CD14-positive monocyte (primary cell): Measurements from ENCODE around the gene RAN. TPM values are rescaled to one million over a fixed set of nuclear protein-coding genes. Genes with fewer than 3 reads are reported as not detected.

ENCODE experiments used
- DNase-seq, 3 donors: peaks; one replicate each; pipeline ENCODE4 v3.0.0-alpha.2; 2011 to 2022
- H2AFZ ChIP-seq: 2 replicates; pipeline ENCODE4 v1.6.0; 2012; ENCODE audit warnings: mild to moderate bottlenecking, low read depth, low read length, inconsistent platforms; ENCODE audit not compliant: insufficient read depth, poor library complexity, severe bottlenecking
- H3K27ac ChIP-seq, 2 donors: 1 replicate in 1 of 2; 2 replicates in 1 of 2; pipeline ENCODE4 v1.5.1; 2012 to 2013; ENCODE audit warnings: low read length in 2 of 2, control low read depth in 1 of 2, inconsistent platforms in 1 of 2, low read depth in 1 of 2, mild to moderate bottlenecking in 1 of 2
- H3K27me3 ChIP-seq, 2 donors: one replicate each; pipeline versions ENCODE4 v1.6.0 to v1.6.1; 2011 to 2013; ENCODE audit warnings: low read length in 2 of 2; ENCODE audit not compliant: control insufficient read depth in 2 of 2, insufficient read depth in 2 of 2
- H3K36me3 ChIP-seq, 2 donors: replicated peaks in 1 of 2; 1 replicate in 1 of 2; 2 replicates in 1 of 2; pipeline versions ENCODE4 v1.5.1 to v1.6.1; 2012 to 2013; ENCODE audit warnings: low read length in 2 of 2, control low read depth in 1 of 2, inconsistent platforms in 1 of 2, mild to moderate bottlenecking in 1 of 2; ENCODE audit not compliant: insufficient read depth in 2 of 2, control insufficient read depth in 1 of 2
- H3K4me1 ChIP-seq, 2 donors: 1 replicate in 1 of 2; 2 replicates in 1 of 2; pipeline versions ENCODE4 v1.5.1 to v1.6.1; 2012 to 2013; ENCODE audit warnings: low read length in 2 of 2, control low read depth in 1 of 2, inconsistent platforms in 1 of 2, mild to moderate bottlenecking in 1 of 2, moderate library complexity in 1 of 2; ENCODE audit not compliant: insufficient read depth in 2 of 2, control insufficient read depth in 1 of 2
- H3K4me2 ChIP-seq: replicated peaks from 2 replicates; pipeline ENCODE3; 2012; ENCODE audit warnings: low read length, moderate library complexity, mild to moderate bottlenecking; ENCODE audit not compliant: poor library complexity, severe bottlenecking; ENCODE audit errors: extremely low read depth
- H3K4me3 ChIP-seq, 3 experiments: fragments of 200-600 bp in 1 of 3; sonication (generic) in 1 of 3; replicated peaks in 1 of 3; 1 replicate in 2 of 3; 2 replicates in 1 of 3; pipeline ENCODE4 v1.5.1; 2011 to 2013; ENCODE audit warnings: low read length in 3 of 3, mild to moderate bottlenecking in 3 of 3, control low read depth in 2 of 3, low read depth in 2 of 3, inconsistent platforms in 1 of 3, moderate library complexity in 1 of 3
- H3K79me2 ChIP-seq: 2 replicates; pipeline ENCODE4 v1.6.0; 2012; ENCODE audit warnings: mild to moderate bottlenecking, control low read depth, inconsistent platforms, low read length, moderate library complexity; ENCODE audit not compliant: insufficient read depth
- H3K9ac ChIP-seq: 2 replicates; pipeline ENCODE4 v1.6.0; 2017; ENCODE audit warnings: low read length, mild to moderate bottlenecking; ENCODE audit not compliant: insufficient read depth, poor library complexity, severe bottlenecking
- H3K9me3 ChIP-seq, 2 donors: replicated peaks in 1 of 2; 1 replicate in 1 of 2; 2 replicates in 1 of 2; pipeline versions ENCODE4 v1.5.1 to v1.6.1; 2012 to 2013; ENCODE audit warnings: low read length in 2 of 2, control low read depth in 1 of 2; ENCODE audit not compliant: control insufficient read depth in 1 of 2, insufficient read depth in 1 of 2
- H4K20me1 ChIP-seq: 2 replicates; pipeline ENCODE4 v1.6.0; 2012; ENCODE audit warnings: mild to moderate bottlenecking, low read length, control low read depth, moderate library complexity; ENCODE audit not compliant: insufficient read depth
- H3K27ac Mint-ChIP-seq, 7 donors: one replicate each; pipeline ENCODE4 v1.8.0; 2020; ENCODE audit warnings: mild to moderate bottlenecking in 7 of 7, mixed read lengths in 7 of 7, moderate library complexity in 6 of 7, inconsistent platforms in 2 of 7
- H3K27me3 Mint-ChIP-seq, 3 donors: one replicate each; pipeline ENCODE4 v1.8.0; 2021 to 2022; ENCODE audit warnings: low read depth in 3 of 3, mild to moderate bottlenecking in 3 of 3, mixed read lengths in 3 of 3, moderate library complexity in 3 of 3, inconsistent platforms in 1 of 3
- H3K36me3 Mint-ChIP-seq, 2 donors: one replicate each; pipeline ENCODE4 v1.8.0; 2020; ENCODE audit warnings: mixed read lengths in 2 of 2, inconsistent platforms in 1 of 2, mild to moderate bottlenecking in 1 of 2
- H3K4me1 Mint-ChIP-seq: one replicate; pipeline ENCODE4 v1.8.0; 2020; ENCODE audit warnings: mild to moderate bottlenecking, mixed read lengths
- H3K4me3 Mint-ChIP-seq, 2 donors: one replicate each; pipeline ENCODE4 v1.8.0; 2020; ENCODE audit warnings: mild to moderate bottlenecking in 2 of 2, mixed read lengths in 2 of 2, moderate library complexity in 1 of 2
- H3K9me3 Mint-ChIP-seq, 7 donors: one replicate each; pipeline ENCODE4 v1.8.0; 2020 to 2022; ENCODE audit warnings: mixed read lengths in 7 of 7, mild to moderate bottlenecking in 6 of 7, moderate library complexity in 6 of 7, inconsistent platforms in 2 of 7
- CTCF ChIP-seq: fragments of 200-600 bp; IDR thresholded peaks from one replicate; pipeline ENCODE4 v1.8.0; 2022; ENCODE audit warnings: antibody characterized with exemption, mild to moderate bottlenecking
- WGBS: methylation state at CpG from one replicate; pipeline ENCODE4 v1.1.5; 2013; ENCODE audit warnings: missing lambda C conversion rate; ENCODE audit not compliant: insufficient coverage; 5-methylcytosine and 5-hydroxymethylcytosine counted together
- intact Hi-C, 2 donors: fragments of 100-400 bp; cut with micrococcal nuclease; formaldehyde crosslinking; loops; one replicate each; pipeline versions ENCODE4 v1.15.0 to v1.15.1; 2023
- polyA plus RNA-seq, 3 donors: library from polyadenylated mRNA; depleted of rRNA in 1 of 3; unstranded in 2 of 3; stranded (reverse) in 1 of 3; fragments of 300-500 nt in 2 of 3; fragments of >200 nt in 1 of 3; fragmentation: Illumina TruSeq in 2 of 3; gene quantifications; 1 replicate in 2 of 3; 2 replicates in 1 of 3; pipeline ENCODE4 v1.2.3, GENCODE V29; 2012 to 2021

RAN gene
- polyA plus RNA-seq, 3 donors, result 197 to 443 (median 366) TPM

- H3K9me3 ChIP-seq, result peaks cover 4 to 16% of the 10 kb centered on the region in 2 donors
- H2AFZ ChIP-seq, result no peak overlapping the region
- intact Hi-C loops, result loop anchor here in 1 of 2 donors (10.0 kb wide), 2 partner anchors 543 to 923 kb away; no protein-coding TSS in a partner anchor
- DNase-seq, result no peak
- no peaks in the 10 kb centered on the region for H4K20me1 ChIP-seq
- no peak for TF ChIP-seq CTCF
- H3K4me3 ChIP-seq, result no peak overlapping the region
- H3K27me3 Mint-ChIP-seq, result peaks cover 17 to 22% (median 18%) of the 10 kb centered on the region in 3 donors
- peaks cover 10 to 33% (median 21%) of the 10 kb centered on the region in 7 donors for H3K9me3 Mint-ChIP-seq
- no peak overlapping the region for H3K27ac Mint-ChIP-seq
- peaks cover 6% of the 10 kb centered on the region for H3K4me1 Mint-ChIP-seq
- no peak overlapping the region for H3K9ac ChIP-seq
- H3K4me2 ChIP-seq, result no peak overlapping the region
- no peaks in the 10 kb centered on the region for H3K4me1 ChIP-seq
- peaks cover 3 to 16% of the 10 kb centered on the region in 2 donors for H3K27me3 ChIP-seq
- no peaks in the 10 kb centered on the region for H3K36me3 ChIP-seq
- no peak overlapping the region for H3K4me3 Mint-ChIP-seq
- no peak overlapping the region for H3K27ac ChIP-seq
- no peaks in the 10 kb centered on the region for H3K79me2 ChIP-seq
- H3K36me3 Mint-ChIP-seq, result no peaks in the 10 kb centered on the region
Measured at GRCh38 chr12:130911933-130912332, 40.1 kb downstream of the RAN start.

GRCh38 chr12:130916241-130916911, 44.5 kb downstream of the RAN start:
- Mint-ChIP-seq H3K36me3 (no peaks in the 10 kb centered on the region), H3K27me3 (peaks cover 13 to 24% (median 19%) of the 10 kb centered on the region in 3 donors), H3K4me1 (peaks cover 6% of the 10 kb centered on the region), H3K4me3 (peak overlapping the region in 1 of 2 donors; percentile 70), H3K9me3 (peaks cover 22 to 53% (median 43%) of the 10 kb centered on the region in 7 donors), H3K27ac (peak overlapping the region in 1 of 7 donors; percentile 50)
- Histone ChIP-seq H3K9me3 (peaks cover 34 to 41% of the 10 kb centered on the region in 2 donors), H3K4me1 (no peaks in the 10 kb centered on the region), H3K27ac (no peak overlapping the region), H3K36me3 (no peaks in the 10 kb centered on the region), H3K4me2 (peak overlapping the region; percentile 20), H3K79me2 (no peaks in the 10 kb centered on the region), H3K27me3 (peaks cover 3 to 14% of the 10 kb centered on the region in 2 donors), H3K4me3 (no peak overlapping the region), H3K9ac (no peak overlapping the region), H2AFZ (no peak overlapping the region), H4K20me1 (no peaks in the 10 kb centered on the region)
- peak; percentile 61 to 72 (median 70) for DNase-seq
- peak; percentile 99 for TF ChIP-seq CTCF
- intact Hi-C loops, result loop anchor here (1.0 to 10.0 kb wide), 4 partner anchors 216 to 918 kb away; no protein-coding TSS in a partner anchor
- 29% methylated on average over 32 of the region's 37 CpGs for WGBS
